Breast epithelium (tissue), 4 donors: ENCODE measurements around the gene DPT. TPM values are rescaled to one million over a fixed set of nuclear protein-coding genes. Genes with fewer than 3 reads are reported as not detected.

ENCODE experiments used
- DNase-seq, 2 donors: peaks; one replicate each; pipeline ENCODE4 v3.0.0-alpha.2; 2019; ENCODE audit warnings: low spot score in 2 of 2
- H3K27ac ChIP-seq, 2 donors: fragments of 200-600 bp; sonication (generic) in 1 of 2; one replicate each; pipeline ENCODE4 v1.5.1; 2016 to 2019; ENCODE audit warnings: mild to moderate bottlenecking in 1 of 2
- H3K27me3 ChIP-seq, 2 donors: fragments of 200-600 bp; sonication (generic) in 1 of 2; one replicate each; pipeline versions ENCODE4 v1.5.1 to v1.6.0; 2017 to 2019; ENCODE audit warnings: control low read depth in 1 of 2, mild to moderate bottlenecking in 1 of 2
- H3K36me3 ChIP-seq: fragments of 200-600 bp; one replicate; pipeline ENCODE4 v1.5.1; 2019
- H3K4me1 ChIP-seq, 2 donors: fragments of 200-600 bp; sonication (generic); one replicate each; pipeline ENCODE4 v1.5.1; 2016 to 2019; ENCODE audit warnings: control low read depth in 1 of 2
- H3K4me3 ChIP-seq, 3 donors: fragments of 200-600 bp; sonication (generic); 1 replicate in 2 of 3; 2 replicates in 1 of 3; pipeline ENCODE4 v1.5.1; 2016 to 2019; ENCODE audit warnings: mild to moderate bottlenecking in 3 of 3, moderate library complexity in 2 of 3
- H3K9me3 ChIP-seq, 2 donors: fragments of 200-600 bp; sonication (generic) in 1 of 2; one replicate each; pipeline ENCODE4 v1.5.1; 2016 to 2019; ENCODE audit warnings: control low read depth in 1 of 2
- CTCF ChIP-seq, 3 donors: fragments of 450-650 bp; IDR thresholded peaks; one replicate each; pipeline ENCODE4 v1.5.1; 2016 to 2017; ENCODE audit warnings: antibody characterized with exemption in 3 of 3, mild to moderate bottlenecking in 3 of 3, moderate library complexity in 3 of 3
- POLR2A ChIP-seq: fragments of 450-650 bp; IDR thresholded peaks from one replicate; pipeline ENCODE4 v1.6.1; 2016; ENCODE audit warnings: antibody characterized with exemption, mild to moderate bottlenecking, moderate library complexity
- POLR2AphosphoS5 ChIP-seq, 3 donors: sonication (generic); formaldehyde crosslinking; IDR thresholded peaks; one replicate each; pipeline ENCODE4 v1.6.1; 2017; ENCODE audit warnings: antibody characterized with exemption in 3 of 3
- intact Hi-C: fragments of 100-400 bp; cut with DNase I; formaldehyde crosslinking; loops from one replicate; pipeline ENCODE4 v1.15.1; 2023; ENCODE audit warnings: low total_unique reads
- total RNA-seq, 3 donors: library from RNA; depleted of rRNA; stranded (reverse); fragments of >200 nt; gene quantifications; one replicate each; pipeline ENCODE4 v1.1.0, GENCODE V29; 2016

The DPT gene
- total RNA-seq, 3 donors from 2014 or later: 26.9 to 740 (median 62.6) TPM

DNA sequence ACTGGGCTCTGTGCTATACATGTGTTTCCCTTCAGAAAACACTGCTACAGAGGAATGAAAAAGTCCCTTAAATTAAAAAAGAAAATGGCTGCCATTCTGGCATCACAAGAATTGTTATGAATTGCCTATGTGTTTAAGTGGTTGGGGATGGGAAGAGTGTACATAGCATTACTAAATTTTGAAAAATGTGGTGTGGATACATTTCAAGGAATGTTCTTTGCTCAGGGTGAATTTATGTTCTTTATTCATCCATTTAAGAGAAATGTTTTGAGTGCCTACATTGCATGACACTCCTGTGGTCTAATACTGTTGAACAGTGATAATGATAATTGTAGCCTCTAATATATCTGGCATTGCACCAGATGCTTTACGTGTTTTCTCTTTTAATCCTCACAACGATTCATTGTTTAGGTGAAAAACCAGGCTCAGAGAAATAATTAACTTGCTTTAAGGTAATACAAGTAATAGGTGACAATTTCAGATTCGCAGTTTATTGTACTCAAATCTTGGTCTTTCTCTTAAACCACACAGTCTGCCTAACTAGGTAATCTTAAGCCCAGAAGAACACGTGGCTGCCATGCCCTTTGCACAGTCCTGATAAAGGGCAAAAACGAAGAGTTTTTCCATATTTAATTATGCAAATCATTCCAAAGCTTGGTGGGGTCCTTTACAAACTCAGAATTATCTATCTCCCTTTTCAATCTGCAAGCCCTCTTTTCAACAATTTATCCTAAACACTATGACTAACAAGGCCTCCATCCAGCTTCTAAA lies 31.5 kb downstream of the DPT start:
- H3K9me3 ChIP-seq: no peaks in the 10 kb centered on the region
- no peaks in the 10 kb centered on the region for H3K27me3 ChIP-seq
- DNase-seq: no peak
- H3K4me1 ChIP-seq: no peaks in the 10 kb centered on the region
- no peak overlapping the region for H3K27ac ChIP-seq
- no peak overlapping the region for H3K4me3 ChIP-seq
- no peak for TF ChIP-seq POLR2AphosphoS5 (IDR thresholded peaks at IDR 0.05)
- TF ChIP-seq POLR2A: no peak
- TF ChIP-seq CTCF (IDR thresholded peaks at IDR 0.05): no peak
- H3K36me3 ChIP-seq: no peaks in the 10 kb centered on the region
- intact Hi-C loops: no loop called here

DNA sequence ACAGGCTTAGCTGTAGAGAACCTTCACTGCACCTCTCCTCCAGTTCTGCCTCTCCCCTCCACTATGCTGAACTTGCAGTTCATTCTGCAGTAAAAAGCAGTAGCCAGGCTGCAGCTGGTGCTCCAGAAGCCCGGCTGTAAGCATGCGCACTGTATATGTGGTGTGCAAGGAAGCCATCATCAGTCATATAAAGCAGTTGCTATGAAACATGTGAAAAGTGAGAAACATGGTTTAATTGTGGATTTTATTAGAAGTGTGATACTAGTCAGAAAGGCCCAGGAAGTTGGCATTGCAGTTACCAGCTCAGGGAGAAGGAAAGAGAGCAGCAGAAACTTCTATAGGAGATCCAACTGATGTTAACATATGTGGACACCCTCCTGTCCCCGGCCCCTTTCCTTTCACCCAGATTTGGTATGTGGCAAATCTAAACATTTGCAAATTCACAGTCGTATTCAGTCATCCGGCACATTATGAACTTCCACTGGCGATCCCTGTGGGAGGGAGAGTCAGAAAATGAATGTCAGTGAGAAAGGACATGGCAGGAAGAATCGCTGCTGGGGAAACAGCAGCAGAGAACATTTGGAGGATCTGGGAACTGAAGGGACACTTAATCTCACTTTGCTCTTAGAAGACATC lies 32.8 kb downstream of the DPT start:
- Histone ChIP-seq H3K27me3 (no peaks in the 10 kb centered on the region), H3K27ac (no peak overlapping the region), H3K4me3 (no peak overlapping the region), H3K36me3 (no peaks in the 10 kb centered on the region), H3K9me3 (no peaks in the 10 kb centered on the region), H3K4me1 (no peaks in the 10 kb centered on the region)
- intact Hi-C loops: no loop called here
- no peak for TF ChIP-seq CTCF (IDR thresholded peaks at IDR 0.05)
- TF ChIP-seq POLR2AphosphoS5 (IDR thresholded peaks at IDR 0.05): no peak
- TF ChIP-seq POLR2A: no peak
- DNase-seq: no peak

DNA sequence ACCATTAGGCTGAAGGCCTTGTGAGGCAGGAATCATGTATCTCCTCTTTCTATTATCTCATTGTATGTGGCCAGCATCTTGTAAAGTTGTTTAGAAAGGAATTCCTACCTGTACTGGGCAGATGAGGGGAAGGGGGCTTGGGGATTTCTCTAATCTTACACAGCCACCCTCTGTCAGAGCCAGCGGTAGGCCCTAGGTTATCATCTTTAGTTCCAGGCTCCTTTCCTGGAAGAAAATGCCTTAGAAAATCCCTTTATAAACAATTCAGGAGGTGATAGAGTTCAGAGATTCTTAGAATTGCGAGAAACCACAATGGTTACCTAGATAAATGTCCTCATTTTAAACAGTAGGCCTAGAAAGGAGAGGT lies 35.2 kb downstream of the DPT start:
- no peaks in the 10 kb centered on the region for H3K36me3 ChIP-seq
- H3K27ac ChIP-seq: no peak overlapping the region
- TF ChIP-seq POLR2A (no peak), POLR2AphosphoS5 (IDR thresholded peaks at IDR 0.05) (no peak), CTCF (IDR thresholded peaks at IDR 0.05) (no peak)
- intact Hi-C loops: no loop called here
- H3K9me3 ChIP-seq: no peaks in the 10 kb centered on the region
- H3K4me1 ChIP-seq: no peaks in the 10 kb centered on the region
- DNase-seq: no peak
- no peak overlapping the region for H3K4me3 ChIP-seq
- H3K27me3 ChIP-seq: no peaks in the 10 kb centered on the region

GRCh38 chr1:168693197-168693871 lies 35.7 kb downstream of the DPT start:
- intact Hi-C loops: no loop called here

More at GRCh38 chr1:168693197-168693871, 35.7 kb downstream of the DPT start:
- Histone ChIP-seq H3K9me3 (no peaks in the 10 kb centered on the region), H3K36me3 (no peaks in the 10 kb centered on the region), H3K27me3 (no peaks in the 10 kb centered on the region), H3K4me3 (no peak overlapping the region), H3K4me1 (no peaks in the 10 kb centered on the region), H3K27ac (no peak overlapping the region)
- no peak for DNase-seq
- no peak for TF ChIP-seq CTCF (IDR thresholded peaks at IDR 0.05)
- no peak for TF ChIP-seq POLR2A
- no peak for TF ChIP-seq POLR2AphosphoS5 (IDR thresholded peaks at IDR 0.05)
